SK-N-SH (cell line): ENCODE measurements around the gene CDK5R2.

Experiments used
- EP300 ChIP-seq, 2 experiments: IDR thresholded peaks; 2 replicates each; pipeline versions ENCODE4 v1.4.0 to v1.6.1; 2012; ENCODE audit warnings: borderline replicate concordance in 1 of 2, low read depth in 1 of 2, low read length in 1 of 2
- EZH2phosphoT487 ChIP-seq: fragments of 200-600 bp; sonication (generic); IDR thresholded peaks from 2 replicates; pipeline ENCODE4 v1.6.1; 2017; ENCODE audit warnings: low read depth, mixed run types, mild to moderate bottlenecking, antibody characterized with exemption, moderate library complexity, borderline replicate concordance
- JUND ChIP-seq: IDR thresholded peaks from 2 replicates; pipeline ENCODE4 v1.4.0; 2012
- MXI1 ChIP-seq: IDR thresholded peaks from 2 replicates; pipeline ENCODE4 v1.6.1; 2012; ENCODE audit warnings: mild to moderate bottlenecking, low read depth, low read length, improper control_type of control experiment
- NRF1 ChIP-seq: IDR thresholded peaks from 2 replicates; pipeline ENCODE4 v1.6.1; 2012; ENCODE audit warnings: low read depth, mild to moderate bottlenecking, low read length
- POLR2AphosphoS5 ChIP-seq: IDR thresholded peaks from 2 replicates; pipeline ENCODE4 v1.6.1; 2012; ENCODE audit warnings: low read depth, low read length
- SIN3A ChIP-seq: IDR thresholded peaks from 2 replicates; pipeline ENCODE4 v1.6.1; 2012; ENCODE audit warnings: low read depth, mild to moderate bottlenecking, low read length, moderate library complexity, borderline replicate concordance
- TF ChIP-seq, protein P1 (sequence below): IDR thresholded peaks from 2 replicates; pipeline ENCODE4 v1.6.1; 2012; ENCODE audit warnings: mild to moderate bottlenecking, low read depth, low read length, moderate library complexity
- TF ChIP-seq, protein P2 (sequence below): fragments of 200-600 bp; sonication (generic); IDR thresholded peaks from 2 replicates; pipeline ENCODE4 v1.6.1; 2017; ENCODE audit warnings: antibody characterized with exemption, mild to moderate bottlenecking, moderate library complexity

DNA sequence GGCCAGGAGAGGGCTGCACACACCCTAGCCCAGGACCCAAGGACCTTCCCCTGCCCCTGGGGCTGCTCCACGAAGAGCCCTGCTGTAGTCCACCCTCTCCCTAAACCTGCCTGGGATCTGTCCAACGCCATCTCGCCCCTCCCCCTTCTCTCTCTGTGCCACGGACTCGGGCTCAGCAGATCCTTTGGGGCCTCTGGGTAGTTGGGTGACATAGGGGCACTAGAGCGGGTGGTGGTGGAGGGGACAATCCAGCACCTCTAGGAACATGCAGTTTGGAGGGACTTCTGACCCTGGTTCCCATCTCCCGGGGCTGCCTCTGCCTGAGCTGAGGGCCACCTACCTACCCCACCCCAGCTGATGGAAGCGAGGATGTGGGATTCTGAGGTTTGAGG lies 41.1 kb downstream of the CDK5R2 start:
- TF ChIP-seq MXI1 (no peak), JUND (no peak), POLR2AphosphoS5 (no peak), SIN3A (no peak), EP300 (IDR thresholded peaks at IDR 0.05; ENCODE audit: borderline replicate concordance in 1 of 2, low read depth in 1 of 2, low read length in 1 of 2) (no peak), EZH2phosphoT487 (no peak), NRF1 (no peak)
- TF ChIP-seq, protein P1, sequence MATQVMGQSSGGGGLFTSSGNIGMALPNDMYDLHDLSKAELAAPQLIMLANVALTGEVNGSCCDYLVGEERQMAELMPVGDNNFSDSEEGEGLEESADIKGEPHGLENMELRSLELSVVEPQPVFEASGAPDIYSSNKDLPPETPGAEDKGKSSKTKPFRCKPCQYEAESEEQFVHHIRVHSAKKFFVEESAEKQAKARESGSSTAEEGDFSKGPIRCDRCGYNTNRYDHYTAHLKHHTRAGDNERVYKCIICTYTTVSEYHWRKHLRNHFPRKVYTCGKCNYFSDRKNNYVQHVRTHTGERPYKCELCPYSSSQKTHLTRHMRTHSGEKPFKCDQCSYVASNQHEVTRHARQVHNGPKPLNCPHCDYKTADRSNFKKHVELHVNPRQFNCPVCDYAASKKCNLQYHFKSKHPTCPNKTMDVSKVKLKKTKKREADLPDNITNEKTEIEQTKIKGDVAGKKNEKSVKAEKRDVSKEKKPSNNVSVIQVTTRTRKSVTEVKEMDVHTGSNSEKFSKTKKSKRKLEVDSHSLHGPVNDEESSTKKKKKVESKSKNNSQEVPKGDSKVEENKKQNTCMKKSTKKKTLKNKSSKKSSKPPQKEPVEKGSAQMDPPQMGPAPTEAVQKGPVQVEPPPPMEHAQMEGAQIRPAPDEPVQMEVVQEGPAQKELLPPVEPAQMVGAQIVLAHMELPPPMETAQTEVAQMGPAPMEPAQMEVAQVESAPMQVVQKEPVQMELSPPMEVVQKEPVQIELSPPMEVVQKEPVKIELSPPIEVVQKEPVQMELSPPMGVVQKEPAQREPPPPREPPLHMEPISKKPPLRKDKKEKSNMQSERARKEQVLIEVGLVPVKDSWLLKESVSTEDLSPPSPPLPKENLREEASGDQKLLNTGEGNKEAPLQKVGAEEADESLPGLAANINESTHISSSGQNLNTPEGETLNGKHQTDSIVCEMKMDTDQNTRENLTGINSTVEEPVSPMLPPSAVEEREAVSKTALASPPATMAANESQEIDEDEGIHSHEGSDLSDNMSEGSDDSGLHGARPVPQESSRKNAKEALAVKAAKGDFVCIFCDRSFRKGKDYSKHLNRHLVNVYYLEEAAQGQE, result no peak
- TF ChIP-seq, protein P2, sequence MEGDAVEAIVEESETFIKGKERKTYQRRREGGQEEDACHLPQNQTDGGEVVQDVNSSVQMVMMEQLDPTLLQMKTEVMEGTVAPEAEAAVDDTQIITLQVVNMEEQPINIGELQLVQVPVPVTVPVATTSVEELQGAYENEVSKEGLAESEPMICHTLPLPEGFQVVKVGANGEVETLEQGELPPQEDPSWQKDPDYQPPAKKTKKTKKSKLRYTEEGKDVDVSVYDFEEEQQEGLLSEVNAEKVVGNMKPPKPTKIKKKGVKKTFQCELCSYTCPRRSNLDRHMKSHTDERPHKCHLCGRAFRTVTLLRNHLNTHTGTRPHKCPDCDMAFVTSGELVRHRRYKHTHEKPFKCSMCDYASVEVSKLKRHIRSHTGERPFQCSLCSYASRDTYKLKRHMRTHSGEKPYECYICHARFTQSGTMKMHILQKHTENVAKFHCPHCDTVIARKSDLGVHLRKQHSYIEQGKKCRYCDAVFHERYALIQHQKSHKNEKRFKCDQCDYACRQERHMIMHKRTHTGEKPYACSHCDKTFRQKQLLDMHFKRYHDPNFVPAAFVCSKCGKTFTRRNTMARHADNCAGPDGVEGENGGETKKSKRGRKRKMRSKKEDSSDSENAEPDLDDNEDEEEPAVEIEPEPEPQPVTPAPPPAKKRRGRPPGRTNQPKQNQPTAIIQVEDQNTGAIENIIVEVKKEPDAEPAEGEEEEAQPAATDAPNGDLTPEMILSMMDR, result no peak
